ENCODE measurements around the gene PLEKHG1.

Gene PLEKHG1

DNA sequence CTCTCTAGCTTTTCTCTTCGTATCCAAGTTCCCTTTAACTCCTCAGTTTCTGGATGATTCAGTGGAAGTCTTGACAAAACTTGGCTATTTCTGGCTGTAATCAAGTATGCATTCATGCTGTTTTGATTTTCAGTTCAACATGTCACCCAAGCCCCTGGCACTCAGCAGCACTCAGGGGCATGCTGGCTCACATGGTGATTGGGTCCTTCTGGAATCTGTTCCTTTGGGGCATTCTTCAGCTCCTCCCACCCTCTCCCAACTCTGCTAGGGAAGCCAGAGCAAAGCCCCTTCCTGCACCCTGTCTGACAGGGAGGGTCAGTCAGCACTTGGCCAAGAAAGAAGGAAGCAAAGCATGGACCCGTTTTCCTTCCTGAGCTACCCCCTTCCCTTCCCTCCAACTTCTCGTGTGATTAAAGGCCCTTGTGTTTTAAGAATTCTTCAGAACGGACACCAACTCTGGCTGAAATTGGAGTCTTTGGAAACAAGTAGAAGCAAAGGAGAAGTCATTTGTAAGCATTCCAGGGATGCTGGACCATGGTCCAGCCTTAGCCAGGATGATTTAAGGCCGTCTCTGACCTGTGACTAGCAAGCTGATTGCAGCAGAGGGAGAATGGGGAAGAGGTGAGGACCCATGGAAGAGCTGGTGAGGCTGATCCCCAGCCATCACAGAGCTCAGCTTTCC, 7.1 kb downstream of the PLEKHG1 start:
- TF ChIP-seq ESRRG (CRISPR knock-in tag; IDR thresholded peaks at IDR 0.05) = no peak
- TF ChIP-seq, protein P1, sequence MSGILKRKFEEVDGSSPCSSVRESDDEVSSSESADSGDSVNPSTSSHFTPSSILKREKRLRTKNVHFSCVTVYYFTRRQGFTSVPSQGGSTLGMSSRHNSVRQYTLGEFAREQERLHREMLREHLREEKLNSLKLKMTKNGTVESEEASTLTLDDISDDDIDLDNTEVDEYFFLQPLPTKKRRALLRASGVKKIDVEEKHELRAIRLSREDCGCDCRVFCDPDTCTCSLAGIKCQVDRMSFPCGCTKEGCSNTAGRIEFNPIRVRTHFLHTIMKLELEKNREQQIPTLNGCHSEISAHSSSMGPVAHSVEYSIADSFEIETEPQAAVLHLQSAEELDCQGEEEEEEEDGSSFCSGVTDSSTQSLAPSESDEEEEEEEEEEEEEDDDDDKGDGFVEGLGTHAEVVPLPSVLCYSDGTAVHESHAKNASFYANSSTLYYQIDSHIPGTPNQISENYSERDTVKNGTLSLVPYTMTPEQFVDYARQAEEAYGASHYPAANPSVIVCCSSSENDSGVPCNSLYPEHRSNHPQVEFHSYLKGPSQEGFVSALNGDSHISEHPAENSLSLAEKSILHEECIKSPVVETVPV (CRISPR knock-in tag; IDR thresholded peaks at IDR 0.05) = no peak
- no peak for TF ChIP-seq ZFP30 (CRISPR knock-in tag; IDR thresholded peaks at IDR 0.05)
- TF ChIP-seq ZNF565 (CRISPR knock-in tag; conservative IDR thresholded peaks at IDR 0.05; ENCODE audit: low read depth) = no peak
- TF ChIP-seq TCF4 (CRISPR knock-in tag; IDR thresholded peaks at IDR 0.05; ENCODE audit: borderline replicate concordance) = no peak
- no peak for TF ChIP-seq GLIS3 (CRISPR knock-in tag; IDR thresholded peaks at IDR 0.05)
- TF ChIP-seq, protein P2, sequence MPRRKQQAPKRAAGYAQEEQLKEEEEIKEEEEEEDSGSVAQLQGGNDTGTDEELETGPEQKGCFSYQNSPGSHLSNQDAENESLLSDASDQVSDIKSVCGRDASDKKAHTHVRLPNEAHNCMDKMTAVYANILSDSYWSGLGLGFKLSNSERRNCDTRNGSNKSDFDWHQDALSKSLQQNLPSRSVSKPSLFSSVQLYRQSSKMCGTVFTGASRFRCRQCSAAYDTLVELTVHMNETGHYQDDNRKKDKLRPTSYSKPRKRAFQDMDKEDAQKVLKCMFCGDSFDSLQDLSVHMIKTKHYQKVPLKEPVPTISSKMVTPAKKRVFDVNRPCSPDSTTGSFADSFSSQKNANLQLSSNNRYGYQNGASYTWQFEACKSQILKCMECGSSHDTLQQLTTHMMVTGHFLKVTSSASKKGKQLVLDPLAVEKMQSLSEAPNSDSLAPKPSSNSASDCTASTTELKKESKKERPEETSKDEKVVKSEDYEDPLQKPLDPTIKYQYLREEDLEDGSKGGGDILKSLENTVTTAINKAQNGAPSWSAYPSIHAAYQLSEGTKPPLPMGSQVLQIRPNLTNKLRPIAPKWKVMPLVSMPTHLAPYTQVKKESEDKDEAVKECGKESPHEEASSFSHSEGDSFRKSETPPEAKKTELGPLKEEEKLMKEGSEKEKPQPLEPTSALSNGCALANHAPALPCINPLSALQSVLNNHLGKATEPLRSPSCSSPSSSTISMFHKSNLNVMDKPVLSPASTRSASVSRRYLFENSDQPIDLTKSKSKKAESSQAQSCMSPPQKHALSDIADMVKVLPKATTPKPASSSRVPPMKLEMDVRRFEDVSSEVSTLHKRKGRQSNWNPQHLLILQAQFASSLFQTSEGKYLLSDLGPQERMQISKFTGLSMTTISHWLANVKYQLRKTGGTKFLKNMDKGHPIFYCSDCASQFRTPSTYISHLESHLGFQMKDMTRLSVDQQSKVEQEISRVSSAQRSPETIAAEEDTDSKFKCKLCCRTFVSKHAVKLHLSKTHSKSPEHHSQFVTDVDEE (CRISPR knock-in tag; IDR thresholded peaks at IDR 0.05) = no peak
- TF ChIP-seq, protein P3, sequence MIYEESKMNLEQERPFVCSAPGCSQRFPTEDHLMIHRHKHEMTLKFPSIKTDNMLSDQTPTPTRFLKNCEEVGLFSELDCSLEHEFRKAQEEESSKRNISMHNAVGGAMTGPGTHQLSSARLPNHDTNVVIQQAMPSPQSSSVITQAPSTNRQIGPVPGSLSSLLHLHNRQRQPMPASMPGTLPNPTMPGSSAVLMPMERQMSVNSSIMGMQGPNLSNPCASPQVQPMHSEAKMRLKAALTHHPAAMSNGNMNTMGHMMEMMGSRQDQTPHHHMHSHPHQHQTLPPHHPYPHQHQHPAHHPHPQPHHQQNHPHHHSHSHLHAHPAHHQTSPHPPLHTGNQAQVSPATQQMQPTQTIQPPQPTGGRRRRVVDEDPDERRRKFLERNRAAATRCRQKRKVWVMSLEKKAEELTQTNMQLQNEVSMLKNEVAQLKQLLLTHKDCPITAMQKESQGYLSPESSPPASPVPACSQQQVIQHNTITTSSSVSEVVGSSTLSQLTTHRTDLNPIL (CRISPR knock-in tag; IDR thresholded peaks at IDR 0.05; ENCODE audit: low read depth) = no peak
- no peak for TF ChIP-seq CSDC2 (CRISPR knock-in tag; IDR thresholded peaks at IDR 0.05)
- no peak for TF ChIP-seq ARNTL (CRISPR knock-in tag; IDR thresholded peaks at IDR 0.05; ENCODE audit: borderline replicate concordance, low read depth)
- no peak for TF ChIP-seq SNAI2 (CRISPR knock-in tag; IDR thresholded peaks at IDR 0.05)
- no peak for ATAC-seq

DNA sequence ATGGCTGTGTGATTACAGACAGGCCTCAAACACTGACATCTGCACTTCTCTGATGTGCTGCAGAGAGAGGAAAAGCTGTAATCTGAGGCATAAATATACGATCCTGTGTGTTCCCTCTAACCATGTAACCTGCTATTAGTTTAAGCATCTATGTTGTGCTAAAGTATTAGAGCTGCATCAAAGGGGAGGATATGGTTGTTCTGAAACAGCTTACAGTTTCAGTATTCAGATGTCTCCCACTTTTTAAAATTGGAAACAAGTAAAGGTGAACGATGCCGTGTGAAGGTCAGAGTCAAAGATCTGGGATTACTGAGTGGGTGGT, 7.6 kb downstream of the PLEKHG1 start:
- ATAC-seq = no peak
- TF ChIP-seq ESRRG (CRISPR knock-in tag; IDR thresholded peaks at IDR 0.05) (no peak), RARB (CRISPR knock-in tag; IDR thresholded peaks at IDR 0.05) (no peak), ARNTL (CRISPR knock-in tag; IDR thresholded peaks at IDR 0.05; ENCODE audit: borderline replicate concordance, low read depth) (no peak), OSR1 (CRISPR knock-in tag; IDR thresholded peaks at IDR 0.05) (no peak), ZNF70 (CRISPR knock-in tag; IDR thresholded peaks at IDR 0.05) (no peak), GLIS3 (CRISPR knock-in tag; IDR thresholded peaks at IDR 0.05) (no peak), BACH2 (CRISPR knock-in tag; IDR thresholded peaks at IDR 0.05; ENCODE audit: borderline replicate concordance) (no peak), ZFP3 (CRISPR knock-in tag; IDR thresholded peaks at IDR 0.05) (no peak), SNAI2 (CRISPR knock-in tag; IDR thresholded peaks at IDR 0.05) (no peak), TOX (CRISPR knock-in tag; IDR thresholded peaks at IDR 0.05; ENCODE audit: borderline replicate concordance) (no peak), ZC3H10 (CRISPR knock-in tag; IDR thresholded peaks at IDR 0.05) (no peak)
- TF ChIP-seq, protein P4, sequence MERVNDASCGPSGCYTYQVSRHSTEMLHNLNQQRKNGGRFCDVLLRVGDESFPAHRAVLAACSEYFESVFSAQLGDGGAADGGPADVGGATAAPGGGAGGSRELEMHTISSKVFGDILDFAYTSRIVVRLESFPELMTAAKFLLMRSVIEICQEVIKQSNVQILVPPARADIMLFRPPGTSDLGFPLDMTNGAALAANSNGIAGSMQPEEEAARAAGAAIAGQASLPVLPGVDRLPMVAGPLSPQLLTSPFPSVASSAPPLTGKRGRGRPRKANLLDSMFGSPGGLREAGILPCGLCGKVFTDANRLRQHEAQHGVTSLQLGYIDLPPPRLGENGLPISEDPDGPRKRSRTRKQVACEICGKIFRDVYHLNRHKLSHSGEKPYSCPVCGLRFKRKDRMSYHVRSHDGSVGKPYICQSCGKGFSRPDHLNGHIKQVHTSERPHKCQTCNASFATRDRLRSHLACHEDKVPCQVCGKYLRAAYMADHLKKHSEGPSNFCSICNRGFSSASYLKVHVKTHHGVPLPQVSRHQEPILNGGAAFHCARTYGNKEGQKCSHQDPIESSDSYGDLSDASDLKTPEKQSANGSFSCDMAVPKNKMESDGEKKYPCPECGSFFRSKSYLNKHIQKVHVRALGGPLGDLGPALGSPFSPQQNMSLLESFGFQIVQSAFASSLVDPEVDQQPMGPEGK (CRISPR knock-in tag; IDR thresholded peaks at IDR 0.05; ENCODE audit: borderline replicate concordance) = no peak
- TF ChIP-seq, protein P5, sequence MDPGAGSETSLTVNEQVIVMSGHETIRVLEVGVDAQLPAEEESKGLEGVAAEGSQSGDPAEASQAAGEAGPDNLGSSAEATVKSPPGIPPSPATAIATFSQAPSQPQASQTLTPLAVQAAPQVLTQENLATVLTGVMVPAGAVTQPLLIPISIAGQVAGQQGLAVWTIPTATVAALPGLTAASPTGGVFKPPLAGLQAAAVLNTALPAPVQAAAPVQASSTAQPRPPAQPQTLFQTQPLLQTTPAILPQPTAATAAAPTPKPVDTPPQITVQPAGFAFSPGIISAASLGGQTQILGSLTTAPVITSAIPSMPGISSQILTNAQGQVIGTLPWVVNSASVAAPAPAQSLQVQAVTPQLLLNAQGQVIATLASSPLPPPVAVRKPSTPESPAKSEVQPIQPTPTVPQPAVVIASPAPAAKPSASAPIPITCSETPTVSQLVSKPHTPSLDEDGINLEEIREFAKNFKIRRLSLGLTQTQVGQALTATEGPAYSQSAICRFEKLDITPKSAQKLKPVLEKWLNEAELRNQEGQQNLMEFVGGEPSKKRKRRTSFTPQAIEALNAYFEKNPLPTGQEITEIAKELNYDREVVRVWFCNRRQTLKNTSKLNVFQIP (CRISPR knock-in tag; IDR thresholded peaks at IDR 0.05; ENCODE audit: borderline replicate concordance, low read depth) = no peak

DNA sequence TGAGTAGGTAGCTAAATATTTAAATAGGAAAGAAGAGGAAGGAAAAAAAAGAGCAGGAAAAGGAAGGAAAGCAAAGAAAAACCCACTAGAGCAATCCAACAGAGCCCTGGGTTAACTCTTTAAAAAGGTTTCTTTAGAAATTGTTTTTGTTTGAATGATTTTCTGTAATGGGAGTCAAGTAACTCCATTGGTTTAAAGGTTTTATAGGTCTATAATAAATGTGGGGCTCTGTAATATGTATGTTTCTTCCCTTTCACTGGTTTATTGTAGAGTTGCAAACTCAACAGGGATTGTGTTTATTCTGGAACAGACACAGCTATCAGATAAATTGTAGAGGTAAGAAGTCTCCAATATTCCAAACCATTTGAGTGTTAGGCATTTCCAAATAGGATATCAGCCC, 10.9 kb downstream of the PLEKHG1 start:
- no peak for TF ChIP-seq BACH2 (CRISPR knock-in tag; IDR thresholded peaks at IDR 0.05; ENCODE audit: borderline replicate concordance)
- TF ChIP-seq, protein P5 (CRISPR knock-in tag; IDR thresholded peaks at IDR 0.05; ENCODE audit: borderline replicate concordance, low read depth) = no peak
- no peak for ATAC-seq
